Liver (tissue), 3 donors: ENCODE measurements around the gene UBE2E2.

ENCODE experiments used
- FOXA1 ChIP-seq: IDR thresholded peaks from 2 replicates; pipeline ENCODE4 v1.6.1; 2016; ENCODE audit warnings: antibody characterized with exemption
- GABPA ChIP-seq, 2 donors: IDR thresholded peaks in 1 of 2; conservative IDR thresholded peaks in 1 of 2; 2 replicates each; pipeline ENCODE4 v1.6.1; 2016; ENCODE audit warnings: antibody characterized with exemption in 2 of 2, mild to moderate bottlenecking in 1 of 2, moderate library complexity in 1 of 2
- JUND ChIP-seq, 2 donors: IDR thresholded peaks; 2 replicates each; pipeline ENCODE4 v1.6.1; 2016; ENCODE audit warnings: antibody characterized with exemption in 2 of 2
- TAF1 ChIP-seq: conservative IDR thresholded peaks from 2 replicates; pipeline ENCODE4 v1.6.1; 2016; ENCODE audit warnings: antibody characterized with exemption, mild to moderate bottlenecking
- YY1 ChIP-seq: IDR thresholded peaks from 2 replicates; pipeline ENCODE4 v1.6.1; 2016; ENCODE audit warnings: antibody characterized with exemption, mild to moderate bottlenecking
- TF ChIP-seq, protein P1 (sequence below): fragments of 150-350 bp; IDR thresholded peaks from 2 replicates; pipeline ENCODE4 v1.5.1; 2017; ENCODE audit warnings: improper control_type of control experiment, low read depth, low read length; ENCODE audit not compliant: missing input control
- TF ChIP-seq, protein P2 (sequence below): IDR thresholded peaks from 2 replicates; pipeline ENCODE4 v1.6.1; 2016; ENCODE audit warnings: antibody characterized with exemption
- donor health status: healthy.
- donor health status: healthy.

DNA sequence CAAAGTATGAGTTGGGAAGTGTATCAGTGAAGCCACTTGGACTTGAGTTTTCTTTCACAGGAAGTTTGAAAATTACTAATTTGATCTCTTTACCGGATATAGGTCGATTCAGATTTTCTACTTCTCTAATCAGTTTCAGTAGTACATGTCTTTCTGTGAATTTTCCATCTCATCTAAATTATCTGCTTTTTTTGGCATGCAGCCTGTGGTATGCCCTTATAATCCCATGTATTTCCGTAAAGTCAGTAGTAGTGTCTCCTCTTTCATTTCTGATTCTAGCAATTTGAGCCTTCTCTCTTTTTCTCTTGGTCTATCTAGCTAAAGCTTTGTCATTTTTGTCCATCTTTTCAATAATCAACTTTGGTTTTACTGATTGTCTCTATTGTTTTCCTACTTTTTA lies 434.2 kb downstream of the UBE2E2 start:
- TF ChIP-seq GABPA (IDR thresholded peaks at IDR 0.05 in 1 of 2, conservative IDR thresholded peaks at IDR 0.05 in 1 of 2) = no peak
- TF ChIP-seq, protein P1, sequence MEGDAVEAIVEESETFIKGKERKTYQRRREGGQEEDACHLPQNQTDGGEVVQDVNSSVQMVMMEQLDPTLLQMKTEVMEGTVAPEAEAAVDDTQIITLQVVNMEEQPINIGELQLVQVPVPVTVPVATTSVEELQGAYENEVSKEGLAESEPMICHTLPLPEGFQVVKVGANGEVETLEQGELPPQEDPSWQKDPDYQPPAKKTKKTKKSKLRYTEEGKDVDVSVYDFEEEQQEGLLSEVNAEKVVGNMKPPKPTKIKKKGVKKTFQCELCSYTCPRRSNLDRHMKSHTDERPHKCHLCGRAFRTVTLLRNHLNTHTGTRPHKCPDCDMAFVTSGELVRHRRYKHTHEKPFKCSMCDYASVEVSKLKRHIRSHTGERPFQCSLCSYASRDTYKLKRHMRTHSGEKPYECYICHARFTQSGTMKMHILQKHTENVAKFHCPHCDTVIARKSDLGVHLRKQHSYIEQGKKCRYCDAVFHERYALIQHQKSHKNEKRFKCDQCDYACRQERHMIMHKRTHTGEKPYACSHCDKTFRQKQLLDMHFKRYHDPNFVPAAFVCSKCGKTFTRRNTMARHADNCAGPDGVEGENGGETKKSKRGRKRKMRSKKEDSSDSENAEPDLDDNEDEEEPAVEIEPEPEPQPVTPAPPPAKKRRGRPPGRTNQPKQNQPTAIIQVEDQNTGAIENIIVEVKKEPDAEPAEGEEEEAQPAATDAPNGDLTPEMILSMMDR = no peak
- TF ChIP-seq YY1 = no peak
- TF ChIP-seq, protein P2, sequence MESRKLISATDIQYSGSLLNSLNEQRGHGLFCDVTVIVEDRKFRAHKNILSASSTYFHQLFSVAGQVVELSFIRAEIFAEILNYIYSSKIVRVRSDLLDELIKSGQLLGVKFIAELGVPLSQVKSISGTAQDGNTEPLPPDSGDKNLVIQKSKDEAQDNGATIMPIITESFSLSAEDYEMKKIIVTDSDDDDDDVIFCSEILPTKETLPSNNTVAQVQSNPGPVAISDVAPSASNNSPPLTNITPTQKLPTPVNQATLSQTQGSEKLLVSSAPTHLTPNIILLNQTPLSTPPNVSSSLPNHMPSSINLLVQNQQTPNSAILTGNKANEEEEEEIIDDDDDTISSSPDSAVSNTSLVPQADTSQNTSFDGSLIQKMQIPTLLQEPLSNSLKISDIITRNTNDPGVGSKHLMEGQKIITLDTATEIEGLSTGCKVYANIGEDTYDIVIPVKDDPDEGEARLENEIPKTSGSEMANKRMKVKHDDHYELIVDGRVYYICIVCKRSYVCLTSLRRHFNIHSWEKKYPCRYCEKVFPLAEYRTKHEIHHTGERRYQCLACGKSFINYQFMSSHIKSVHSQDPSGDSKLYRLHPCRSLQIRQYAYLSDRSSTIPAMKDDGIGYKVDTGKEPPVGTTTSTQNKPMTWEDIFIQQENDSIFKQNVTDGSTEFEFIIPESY = no peak
- TF ChIP-seq FOXA1 = no peak
- no peak for TF ChIP-seq TAF1
- no peak for TF ChIP-seq JUND (IDR thresholded peaks at IDR 0.05)
